GM23248 (cell line): Measurements from ENCODE around the gene IL6R. TPM values are rescaled to one million over a fixed set of nuclear protein-coding genes. Genes with fewer than 3 reads are reported as not detected.

Source experiments
- DNase-seq: peaks from one replicate; pipeline ENCODE4 v3.0.0-alpha.2; 2015
- H2AFZ ChIP-seq: fragments of 200-600 bp; sonication (generic); 2 replicates; pipeline ENCODE4 v1.6.1; 2016; ENCODE audit warnings: antibody characterized with exemption
- H3F3A ChIP-seq: fragments of 200-600 bp; sonication (generic); 2 replicates; pipeline ENCODE4 v1.6.1; 2016; ENCODE audit warnings: mild to moderate bottlenecking, antibody characterized with exemption, mixed run types; ENCODE audit not compliant: insufficient read depth
- H3K27ac ChIP-seq: fragments of 200-600 bp; sonication (generic); 2 replicates; pipeline ENCODE4 v1.5.1; 2016; ENCODE audit warnings: mild to moderate bottlenecking
- H3K27me3 ChIP-seq: fragments of 200-600 bp; sonication (generic); replicated peaks from 2 replicates; pipeline ENCODE4 v1.6.1; 2016; ENCODE audit warnings: mild to moderate bottlenecking; ENCODE audit not compliant: insufficient read depth
- H3K36me3 ChIP-seq: fragments of 200-600 bp; sonication (generic); 2 replicates; pipeline ENCODE4 v1.6.1; 2016; ENCODE audit warnings: low read depth, mild to moderate bottlenecking
- H3K4me1 ChIP-seq: fragments of 200-600 bp; sonication (generic); 2 replicates; pipeline ENCODE4 v1.6.1; 2016; ENCODE audit warnings: mild to moderate bottlenecking; ENCODE audit not compliant: insufficient read depth
- H3K4me2 ChIP-seq: fragments of 200-600 bp; sonication (generic); one replicate; pipeline ENCODE4 v1.6.1; 2016; ENCODE audit warnings: mild to moderate bottlenecking; ENCODE audit not compliant: unreplicated experiment
- H3K4me3 ChIP-seq: fragments of 200-600 bp; sonication (generic); 2 replicates; pipeline ENCODE4 v1.5.1; 2016; ENCODE audit warnings: mild to moderate bottlenecking
- H3K79me2 ChIP-seq: fragments of 200-600 bp; sonication (generic); 2 replicates; pipeline ENCODE4 v1.6.1; 2016; ENCODE audit warnings: mild to moderate bottlenecking; ENCODE audit not compliant: insufficient read depth
- H3K9ac ChIP-seq: fragments of 200-600 bp; sonication (generic); 2 replicates; pipeline ENCODE4 v1.6.1; 2016; ENCODE audit warnings: mild to moderate bottlenecking
- H3K9me2 ChIP-seq: fragments of 200-600 bp; sonication (generic); 2 replicates; pipeline ENCODE4 v1.6.1; 2016; ENCODE audit warnings: mixed run types, mild to moderate bottlenecking, moderate library complexity; ENCODE audit not compliant: insufficient read depth
- H3K9me3 ChIP-seq: fragments of 200-600 bp; sonication (generic); one replicate; pipeline ENCODE4 v1.6.1; 2017; ENCODE audit warnings: low read depth
- H4K20me1 ChIP-seq: fragments of 200-600 bp; sonication (generic); 2 replicates; pipeline ENCODE4 v1.6.0; 2016; ENCODE audit not compliant: insufficient read depth
- EZH2 ChIP-seq: fragments of 200-600 bp; sonication (generic); IDR thresholded peaks from 2 replicates; pipeline ENCODE4 v1.6.1; 2018; ENCODE audit warnings: antibody characterized with exemption, mild to moderate bottlenecking; ENCODE audit not compliant: insufficient read depth, poor library complexity, severe bottlenecking
- EZH2phosphoT487 ChIP-seq: fragments of 200-600 bp; sonication (generic); IDR thresholded peaks from 2 replicates; pipeline ENCODE4 v1.6.1; 2018; ENCODE audit warnings: antibody characterized with exemption, moderate library complexity, mild to moderate bottlenecking, low read depth; ENCODE audit not compliant: insufficient read depth
- WGBS, 2 experiments: methylation state at CpG; one replicate each; pipeline ENCODE4 v1.1.6; 2015 to 2017; ENCODE audit warnings: low lambda C conversion rate in 2 of 2, low coverage in 1 of 2; ENCODE audit errors: missing lambda C conversion rate in 2 of 2; 5-methylcytosine and 5-hydroxymethylcytosine counted together
- in situ Hi-C: fragments of 300-500 bp; cut with MboI; formaldehyde crosslinking; loops from 2 replicates; pipeline ENCODE4 v1.15.0; 2020
- polyA plus RNA-seq: library from polyadenylated mRNA; unstranded; fragments of >200 nt; fragmentation: Nextera tagmentation; extraction: Ambion mirVana; gene quantifications from 2 replicates; pipeline ENCODE4 v1.2.1, GENCODE V29; 2016
- total RNA-seq: library from RNA; depleted of rRNA; stranded (reverse); fragments of >200 nt; shearing (Covaris generic); gene quantifications from 2 replicates; pipeline ENCODE4 v1.2.3, GENCODE V29; 2014

IL6R gene
- total and polyA plus RNA-seq, 2 experiments from 2014 or later, result 2.1 to 8.8 TPM

DNA sequence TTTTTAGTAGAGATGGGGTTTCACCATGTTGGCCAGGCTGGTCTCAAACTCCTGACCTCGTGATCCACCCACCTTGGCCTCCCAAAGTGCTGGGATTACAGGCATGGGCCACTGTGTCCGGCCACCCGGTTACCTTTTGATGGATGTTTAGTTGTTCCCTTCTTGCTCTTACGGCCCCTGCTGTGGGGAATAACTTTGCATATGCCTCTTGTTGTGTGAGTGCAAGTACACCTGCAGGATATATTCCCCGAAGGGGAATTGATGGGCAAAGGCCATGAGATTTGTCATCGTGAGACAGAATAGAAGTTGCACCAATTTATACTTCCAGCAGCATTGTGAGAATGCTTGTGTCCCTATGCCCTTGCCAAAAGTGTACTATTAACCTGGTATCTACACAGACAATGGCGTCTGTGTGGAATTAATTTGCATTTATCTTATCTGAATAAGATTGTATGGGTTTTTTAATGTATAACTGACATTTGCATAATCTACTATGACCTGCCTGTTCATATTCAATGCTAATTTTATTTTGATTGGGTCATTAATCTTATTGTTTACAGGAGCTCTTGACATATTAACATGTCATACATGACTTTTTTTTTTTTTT is 8.1 kb downstream of the IL6R start:
- 97 to 99% methylated on average over 7 of the region's 7 CpGs for WGBS, 2 experiments
- Histone ChIP-seq H3K4me1 (peaks cover 2% of the 10 kb centered on the region), H3K4me2 (no peak overlapping the region), H3K9ac (no peak overlapping the region), H3K4me3 (no peak overlapping the region), H3F3A (no peaks in the 10 kb centered on the region), H3K9me3 (no peaks in the 10 kb centered on the region), H4K20me1 (no peaks in the 10 kb centered on the region), H3K36me3 (no peaks in the 10 kb centered on the region), H3K79me2 (peaks cover 16% of the 10 kb centered on the region; the same call in 1 of the 2 replicates), H3K9me2 (no peaks in the 10 kb centered on the region), H2AFZ (no peak overlapping the region), H3K27ac (no peak overlapping the region), H3K27me3 (no peaks in the 10 kb centered on the region)
- no peak for DNase-seq
- in situ Hi-C loops, result no loop called here
- TF ChIP-seq EZH2, result no peak
- no peak for TF ChIP-seq EZH2phosphoT487

DNA sequence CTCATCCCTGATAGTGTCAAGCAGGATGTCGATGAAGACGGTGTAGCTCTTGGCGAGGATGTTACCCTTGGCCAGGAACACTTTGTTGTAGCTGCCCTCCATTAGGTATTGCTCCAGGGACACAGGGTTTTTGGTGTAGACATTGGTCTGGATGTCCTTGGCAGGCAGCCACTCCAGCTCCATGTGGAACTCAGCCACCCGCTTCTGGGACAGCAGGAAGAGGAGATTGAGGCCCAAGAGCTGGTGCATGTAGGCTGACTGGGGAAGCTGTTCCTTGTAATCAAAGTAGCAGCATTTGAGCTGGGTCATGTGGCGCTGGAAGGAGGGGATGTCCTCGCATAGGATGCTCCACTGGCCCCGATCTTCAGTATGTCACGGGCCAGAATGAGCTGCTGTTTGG is 9.5 kb downstream of the IL6R start:
- Histone ChIP-seq H3K36me3 (no peaks in the 10 kb centered on the region), H3F3A (peaks cover under 1% of the 10 kb centered on the region; the same call in 1 of the 2 replicates), H4K20me1 (no peaks in the 10 kb centered on the region), H3K4me1 (peaks cover 8% of the 10 kb centered on the region), H3K9me3 (no peaks in the 10 kb centered on the region), H3K79me2 (0 out of 2 replicates have a peak, but pooled peaks cover 4% of the 10 kb centered on the region), H2AFZ (no peak overlapping the region), H3K4me3 (no peak overlapping the region), H3K9ac (no peak overlapping the region), H3K9me2 (no peaks in the 10 kb centered on the region), H3K4me2 (no peak overlapping the region), H3K27ac (no peak overlapping the region), H3K27me3 (no peaks in the 10 kb centered on the region)
- DNase-seq, result no peak
- no peak for TF ChIP-seq EZH2phosphoT487
- TF ChIP-seq EZH2, result no peak
- in situ Hi-C loops, result no loop called here
- 54 to 56% methylated on average over 8 of the region's 8 CpGs for WGBS, 2 experiments

DNA sequence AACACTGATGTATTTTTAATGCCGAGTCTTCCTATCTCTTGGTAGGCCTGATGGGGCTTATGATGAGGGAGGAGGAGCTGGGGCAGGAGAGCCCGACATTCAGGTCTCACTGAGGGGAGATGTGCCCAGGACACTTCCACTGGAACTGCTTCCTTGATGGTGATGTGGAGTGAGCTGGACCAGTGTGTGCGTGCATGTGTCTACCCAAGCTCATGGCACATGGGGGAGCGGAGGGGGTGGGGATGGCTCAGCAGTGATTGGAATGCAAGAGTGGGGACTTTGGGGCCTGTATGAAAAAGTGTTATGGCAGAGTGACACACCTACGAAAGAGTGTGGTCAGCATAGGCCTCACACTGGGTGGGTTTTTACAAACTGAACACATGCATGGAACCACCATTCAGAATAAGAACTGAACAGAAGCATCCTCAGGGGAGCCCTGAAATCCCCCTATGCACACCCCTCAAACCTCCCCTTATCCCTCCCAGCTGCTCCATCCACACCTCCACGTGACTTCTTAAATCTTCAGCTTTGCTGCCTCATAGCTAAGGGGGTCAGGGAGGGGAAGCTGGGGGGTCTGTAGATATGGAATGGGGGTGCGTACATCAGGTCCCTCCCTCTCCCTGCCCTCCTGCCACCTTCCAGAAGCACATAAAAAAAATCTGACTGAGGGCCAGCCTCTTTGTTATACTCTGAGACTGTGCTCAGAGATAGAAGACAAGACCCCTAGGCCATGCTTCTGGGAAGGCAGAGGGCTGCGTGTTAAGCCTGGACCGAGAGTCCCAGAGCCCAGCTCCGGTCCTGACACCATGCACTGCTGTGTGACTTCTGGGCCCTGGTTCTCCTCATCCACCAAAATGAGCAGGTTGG is 11.6 kb downstream of the IL6R start:
- H3K27me3 ChIP-seq, result no peaks in the 10 kb centered on the region
- no peak overlapping the region for H3K27ac ChIP-seq
- peaks cover 5% of the 10 kb centered on the region for H3F3A ChIP-seq
- H3K4me3 ChIP-seq, result no peak overlapping the region
- no peaks in the 10 kb centered on the region for H4K20me1 ChIP-seq
- H3K9me2 ChIP-seq, result no peaks in the 10 kb centered on the region
- peaks cover 23% of the 10 kb centered on the region for H3K4me1 ChIP-seq
- H2AFZ ChIP-seq, result no peak overlapping the region
- no peaks in the 10 kb centered on the region for H3K36me3 ChIP-seq
- TF ChIP-seq EZH2 (no peak), EZH2phosphoT487 (no peak)
- in situ Hi-C loops, result no loop called here
- WGBS, 2 experiments, result 93 to 94% methylated on average over 9 to 10 of the region's 10 CpGs
- H3K4me2 ChIP-seq, result no peak overlapping the region
- no peak for DNase-seq
- H3K79me2 ChIP-seq, result no peaks in the 10 kb centered on the region
- no peaks in the 10 kb centered on the region for H3K9me3 ChIP-seq
- no peak overlapping the region for H3K9ac ChIP-seq

DNA sequence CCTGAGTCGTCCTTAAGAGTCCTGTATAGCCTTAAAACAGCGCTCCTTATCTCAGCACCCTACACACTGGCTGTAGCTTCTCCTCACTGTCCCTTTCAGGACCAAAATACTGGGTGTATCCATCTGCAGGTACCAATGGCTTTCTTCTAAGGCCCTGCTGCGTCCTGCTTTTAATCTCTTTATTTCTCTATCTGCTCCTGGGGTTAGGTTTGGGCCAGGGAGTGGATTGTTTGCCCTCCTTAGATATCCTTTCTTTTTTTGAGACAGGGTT is 12.1 kb downstream of the IL6R start:
- 88 to 95% methylated on average over 3 of the region's 3 CpGs for WGBS, 2 experiments
- H3K9me3 ChIP-seq, result no peaks in the 10 kb centered on the region
- H3K4me1 ChIP-seq, result peaks cover 26% of the 10 kb centered on the region
- no peak overlapping the region for H3K4me2 ChIP-seq
- in situ Hi-C loops, result no loop called here
- H4K20me1 ChIP-seq, result no peaks in the 10 kb centered on the region
- no peaks in the 10 kb centered on the region for H3K9me2 ChIP-seq
- TF ChIP-seq EZH2, result no peak
- no peak for TF ChIP-seq EZH2phosphoT487
- peaks cover 7% of the 10 kb centered on the region for H3F3A ChIP-seq
- no peak overlapping the region for H3K9ac ChIP-seq
- H3K36me3 ChIP-seq, result no peaks in the 10 kb centered on the region
- H3K79me2 ChIP-seq, result no peaks in the 10 kb centered on the region
- no peaks in the 10 kb centered on the region for H3K27me3 ChIP-seq
- no peak overlapping the region for H3K4me3 ChIP-seq
- H3K27ac ChIP-seq, result no peak overlapping the region
- H2AFZ ChIP-seq, result no peak overlapping the region
- no peak for DNase-seq
